Natural killer cell (primary cell): ENCODE results near the gene ATXN1. TPM values are rescaled to one million over a fixed set of nuclear protein-coding genes. Genes with fewer than 3 reads are reported as not detected.

Experiments
- ATAC-seq, 3 donors: fragments of 150-1000 bp in 2 of 3; fragments of 200-7000 bp in 1 of 3; cut with Tn5 transposase; 1 replicate in 1 of 3; 2 replicates in 2 of 3; pipeline ENCODE4 v1.10.0; 2021; ENCODE audit warnings: mild to moderate bottlenecking in 2 of 3, moderate library complexity in 2 of 3
- DNase-seq, 2 donors: peaks; one replicate each; pipeline versions ENCODE4 v3.0.0 to v3.0.0-alpha.2; 2013 to 2021; ENCODE audit warnings: mixed read lengths in 1 of 2
- H3K27ac ChIP-seq: one replicate; pipeline ENCODE4 v1.5.1; 2013; ENCODE audit warnings: mild to moderate bottlenecking, low read length
- H3K27me3 ChIP-seq: one replicate; pipeline ENCODE4 v1.6.1; 2013; ENCODE audit warnings: low read length; ENCODE audit not compliant: control insufficient read depth, insufficient read depth
- H3K36me3 ChIP-seq: one replicate; pipeline ENCODE4 v1.6.1; 2013; ENCODE audit warnings: low read length; ENCODE audit not compliant: control insufficient read depth, insufficient read depth
- H3K4me1 ChIP-seq: one replicate; pipeline ENCODE4 v1.6.1; 2013; ENCODE audit warnings: low read length; ENCODE audit not compliant: control insufficient read depth, insufficient read depth
- H3K4me3 ChIP-seq: one replicate; pipeline ENCODE4 v1.5.1; 2013; ENCODE audit warnings: low read length
- H3K9me3 ChIP-seq: one replicate; pipeline ENCODE4 v1.6.1; 2013; ENCODE audit warnings: low read length; ENCODE audit not compliant: control insufficient read depth, insufficient read depth
- H3K27ac Mint-ChIP-seq, 2 donors: one replicate each; pipeline ENCODE4 v1.8.0; 2022; ENCODE audit warnings: mild to moderate bottlenecking in 2 of 2, mixed read lengths in 2 of 2, moderate library complexity in 1 of 2
- H3K27me3 Mint-ChIP-seq, 2 donors: one replicate each; pipeline ENCODE4 v1.8.0; 2022; ENCODE audit warnings: low read depth in 2 of 2, mixed read lengths in 2 of 2
- H3K36me3 Mint-ChIP-seq: one replicate; pipeline ENCODE4 v1.8.0; 2022; ENCODE audit warnings: mixed read lengths
- H3K4me1 Mint-ChIP-seq, 2 donors: one replicate each; pipeline ENCODE4 v1.8.0; 2022; ENCODE audit warnings: mixed read lengths in 2 of 2
- H3K4me3 Mint-ChIP-seq: one replicate; pipeline ENCODE4 v1.8.0; 2022; ENCODE audit warnings: mild to moderate bottlenecking, moderate library complexity, mixed read lengths
- H3K9me3 Mint-ChIP-seq, 2 donors: one replicate each; pipeline ENCODE4 v1.8.0; 2022; ENCODE audit warnings: mixed read lengths in 2 of 2
- CTCF ChIP-seq: fragments of 200-600 bp; IDR thresholded peaks from one replicate; pipeline ENCODE4 v1.8.0; 2022; ENCODE audit warnings: antibody characterized with exemption
- WGBS: methylation state at CpG from one replicate; pipeline ENCODE4 v1.1.7; 2013; ENCODE audit warnings: missing lambda C conversion rate; ENCODE audit not compliant: insufficient coverage; 5-methylcytosine and 5-hydroxymethylcytosine counted together
- intact Hi-C: fragments of 100-400 bp; cut with micrococcal nuclease; formaldehyde crosslinking; loops from one replicate; pipeline ENCODE4 v1.14.2; 2022
- total RNA-seq, 4 donors: library from RNA; stranded (reverse); fragments of 120-200 nt in 1 of 4; gene quantifications; one replicate each; pipeline versions ENCODE4 v1.2.3 to v1.2.4, GENCODE V29; 2013 to 2022

ATXN1 gene
- total RNA-seq, 3 donors from 2014 or later (not counting 1 experiment from before 2014, with no cell fraction given): 90.4 to 120 (median 97.9) TPM

GRCh38 chr6:16736856-16737775, 24.1 kb downstream of the ATXN1 start:
- Mint-ChIP-seq H3K4me1 (peaks cover 46% of the 10 kb centered on the region in 2 donors), H3K9me3 (no peaks in the 10 kb centered on the region), H3K36me3 (no peaks in the 10 kb centered on the region), H3K27ac (peak overlapping the region in 1 of 2 donors; percentile 1), H3K4me3 (no peak overlapping the region), H3K27me3 (no peaks in the 10 kb centered on the region)
- H3K4me1 ChIP-seq: peaks cover 4% of the 10 kb centered on the region
- intact Hi-C loops: no loop called here
- ATAC-seq: no peak
- H3K9me3 ChIP-seq: no peaks in the 10 kb centered on the region
- no peaks in the 10 kb centered on the region for H3K27me3 ChIP-seq
- H3K27ac ChIP-seq: no peak overlapping the region
- 81% methylated on average over 5 of the region's 5 CpGs for WGBS
- no peak overlapping the region for H3K4me3 ChIP-seq
- no peak for TF ChIP-seq CTCF
- peaks cover 5% of the 10 kb centered on the region for H3K36me3 ChIP-seq
- no peak for DNase-seq

GRCh38 chr6:16735014-16735413, 26.2 kb downstream of the ATXN1 start:
- Mint-ChIP-seq H3K36me3 (no peaks in the 10 kb centered on the region), H3K27ac (no peak overlapping the region), H3K9me3 (no peaks in the 10 kb centered on the region), H3K27me3 (no peaks in the 10 kb centered on the region), H3K4me1 (peaks cover 48 to 49% of the 10 kb centered on the region in 2 donors), H3K4me3 (no peak overlapping the region)
- intact Hi-C loops: no loop called here
- no peaks in the 10 kb centered on the region for H3K27me3 ChIP-seq
- ATAC-seq: no peak
- DNase-seq: no peak
- no peak overlapping the region for H3K4me3 ChIP-seq
- H3K27ac ChIP-seq: no peak overlapping the region
- H3K9me3 ChIP-seq: no peaks in the 10 kb centered on the region
- H3K4me1 ChIP-seq: peaks cover 13% of the 10 kb centered on the region
- no peak for TF ChIP-seq CTCF
- WGBS: no CpG with 5 or more reads among the region's 2 CpGs
- H3K36me3 ChIP-seq: peaks cover 5% of the 10 kb centered on the region

- H3K4me1 ChIP-seq: peaks cover 16% of the 10 kb centered on the region
- Mint-ChIP-seq H3K9me3 (no peaks in the 10 kb centered on the region), H3K36me3 (no peaks in the 10 kb centered on the region), H3K4me3 (peak overlapping the region; percentile 29), H3K4me1 (peaks cover 42 to 50% of the 10 kb centered on the region in 2 donors), H3K27ac (peak overlapping the region; percentile 37 to 83), H3K27me3 (no peaks in the 10 kb centered on the region)
- WGBS: 97% methylated on average over 6 of the region's 6 CpGs
- ATAC-seq: no peak
- H3K27me3 ChIP-seq: no peaks in the 10 kb centered on the region
- TF ChIP-seq CTCF: no peak
- no peak overlapping the region for H3K27ac ChIP-seq
- no peaks in the 10 kb centered on the region for H3K36me3 ChIP-seq
- H3K4me3 ChIP-seq: no peak overlapping the region
- intact Hi-C loops: loop anchor here (5.0 kb wide), 1 partner anchor 34 kb away; no protein-coding TSS in a partner anchor
- H3K9me3 ChIP-seq: no peaks in the 10 kb centered on the region
- DNase-seq: no peak
Measured at GRCh38 chr6:16733085-16733484, 28.2 kb downstream of the ATXN1 start.
